Epithelial cell of esophagus (primary cell): Measurements from ENCODE around the gene NES.

Experiments used
- DNase-seq: peaks from one replicate; pipeline ENCODE4 v3.0.0; 2010; ENCODE audit warnings: low read depth
- H3K4me3 ChIP-seq: 2 replicates; pipeline ENCODE4 v1.5.1; 2011; ENCODE audit warnings: mild to moderate bottlenecking, low read length, control low read depth
- TF ChIP-seq, protein P1 (sequence below): IDR thresholded peaks from 2 replicates; pipeline ENCODE4 v1.5.1; 2011; ENCODE audit warnings: low read depth, mild to moderate bottlenecking, low read length, control low read depth, inconsistent platforms; ENCODE audit not compliant: insufficient read depth; ENCODE audit errors: missing control alignments

Gene NES

DNA sequence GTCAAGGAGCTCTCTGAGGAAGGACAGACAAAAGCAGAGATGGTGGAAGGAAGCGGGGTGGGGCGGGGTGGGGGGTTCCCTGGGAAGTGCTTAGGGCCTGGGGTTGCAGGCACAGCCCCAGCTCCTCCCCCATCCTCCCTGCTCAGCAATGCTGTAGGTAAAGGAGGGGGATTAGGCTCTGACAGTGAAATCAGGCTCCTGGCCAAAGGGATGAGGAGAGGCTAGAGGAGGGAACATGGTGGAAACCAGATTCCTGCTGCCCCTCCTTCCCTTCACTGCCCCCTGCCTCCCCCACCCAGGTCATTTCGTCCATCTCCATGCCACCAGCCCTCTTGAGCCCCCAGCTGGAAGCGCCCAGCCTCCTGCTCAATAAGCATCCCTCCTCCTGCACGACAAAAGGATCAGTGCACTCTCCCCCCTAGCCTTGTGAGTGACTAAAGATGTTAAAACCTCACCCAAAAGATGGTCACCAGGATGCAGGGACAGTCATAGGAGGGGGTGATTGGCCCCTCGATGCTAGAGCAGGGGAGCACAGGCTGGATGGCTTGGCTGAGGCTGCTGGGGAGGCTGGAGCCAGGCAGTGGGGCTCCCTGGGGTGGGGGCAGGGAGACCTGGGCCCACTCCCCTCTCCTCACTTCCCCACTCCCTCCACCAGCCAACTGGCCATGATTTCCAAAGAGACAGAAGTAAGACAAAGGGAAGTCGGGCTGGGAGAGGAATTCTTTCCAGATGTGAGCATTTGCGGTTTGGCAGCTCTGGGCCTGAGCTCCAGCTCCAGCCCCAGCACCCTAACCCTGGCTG is 30.4 kb upstream of the NES start:
- no peak for DNase-seq
- H3K4me3 ChIP-seq, result no peak overlapping the region
- TF ChIP-seq, protein P1, sequence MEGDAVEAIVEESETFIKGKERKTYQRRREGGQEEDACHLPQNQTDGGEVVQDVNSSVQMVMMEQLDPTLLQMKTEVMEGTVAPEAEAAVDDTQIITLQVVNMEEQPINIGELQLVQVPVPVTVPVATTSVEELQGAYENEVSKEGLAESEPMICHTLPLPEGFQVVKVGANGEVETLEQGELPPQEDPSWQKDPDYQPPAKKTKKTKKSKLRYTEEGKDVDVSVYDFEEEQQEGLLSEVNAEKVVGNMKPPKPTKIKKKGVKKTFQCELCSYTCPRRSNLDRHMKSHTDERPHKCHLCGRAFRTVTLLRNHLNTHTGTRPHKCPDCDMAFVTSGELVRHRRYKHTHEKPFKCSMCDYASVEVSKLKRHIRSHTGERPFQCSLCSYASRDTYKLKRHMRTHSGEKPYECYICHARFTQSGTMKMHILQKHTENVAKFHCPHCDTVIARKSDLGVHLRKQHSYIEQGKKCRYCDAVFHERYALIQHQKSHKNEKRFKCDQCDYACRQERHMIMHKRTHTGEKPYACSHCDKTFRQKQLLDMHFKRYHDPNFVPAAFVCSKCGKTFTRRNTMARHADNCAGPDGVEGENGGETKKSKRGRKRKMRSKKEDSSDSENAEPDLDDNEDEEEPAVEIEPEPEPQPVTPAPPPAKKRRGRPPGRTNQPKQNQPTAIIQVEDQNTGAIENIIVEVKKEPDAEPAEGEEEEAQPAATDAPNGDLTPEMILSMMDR, result no peak

DNA sequence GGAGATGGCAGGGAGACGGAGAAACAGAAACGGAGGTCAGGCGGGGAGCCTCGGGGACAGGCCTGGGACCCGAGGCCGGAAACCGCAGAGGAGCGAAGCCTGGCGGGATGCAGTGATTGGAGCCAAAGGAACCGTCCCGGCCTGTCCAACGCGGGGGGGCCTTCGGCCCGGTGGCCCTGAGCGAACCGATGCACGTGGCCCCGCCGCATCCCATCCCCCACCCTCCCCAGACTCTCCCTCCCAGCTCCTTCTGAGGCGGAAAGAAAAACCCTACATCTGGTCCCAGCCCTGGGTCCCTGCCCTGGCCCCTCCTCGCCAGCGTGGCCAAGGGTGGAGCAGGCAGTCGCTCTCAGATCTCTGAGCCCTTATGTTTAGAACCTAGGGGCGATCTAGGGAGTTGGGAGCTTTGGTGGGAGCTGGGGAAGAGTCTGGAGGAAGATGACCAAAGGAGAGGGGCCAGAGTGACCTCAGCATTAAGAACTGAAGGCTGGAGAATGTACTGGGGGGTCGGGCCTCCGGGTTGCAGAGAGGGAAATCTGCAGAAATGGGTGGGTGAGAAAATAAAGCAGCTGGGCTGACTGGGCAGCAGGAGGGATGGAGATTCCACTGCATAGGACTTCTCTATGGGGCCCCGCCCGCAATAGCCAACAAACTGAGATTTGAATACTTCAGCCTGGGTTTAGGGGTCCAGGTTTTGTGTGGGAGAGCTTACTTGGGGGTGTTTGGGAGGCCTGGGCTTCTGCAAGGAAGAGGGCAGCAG is 29.6 kb upstream of the NES start:
- TF ChIP-seq, protein P1, result no peak
- DNase-seq, result no peak
- peak overlapping the region; percentile 80 for H3K4me3 ChIP-seq

DNA sequence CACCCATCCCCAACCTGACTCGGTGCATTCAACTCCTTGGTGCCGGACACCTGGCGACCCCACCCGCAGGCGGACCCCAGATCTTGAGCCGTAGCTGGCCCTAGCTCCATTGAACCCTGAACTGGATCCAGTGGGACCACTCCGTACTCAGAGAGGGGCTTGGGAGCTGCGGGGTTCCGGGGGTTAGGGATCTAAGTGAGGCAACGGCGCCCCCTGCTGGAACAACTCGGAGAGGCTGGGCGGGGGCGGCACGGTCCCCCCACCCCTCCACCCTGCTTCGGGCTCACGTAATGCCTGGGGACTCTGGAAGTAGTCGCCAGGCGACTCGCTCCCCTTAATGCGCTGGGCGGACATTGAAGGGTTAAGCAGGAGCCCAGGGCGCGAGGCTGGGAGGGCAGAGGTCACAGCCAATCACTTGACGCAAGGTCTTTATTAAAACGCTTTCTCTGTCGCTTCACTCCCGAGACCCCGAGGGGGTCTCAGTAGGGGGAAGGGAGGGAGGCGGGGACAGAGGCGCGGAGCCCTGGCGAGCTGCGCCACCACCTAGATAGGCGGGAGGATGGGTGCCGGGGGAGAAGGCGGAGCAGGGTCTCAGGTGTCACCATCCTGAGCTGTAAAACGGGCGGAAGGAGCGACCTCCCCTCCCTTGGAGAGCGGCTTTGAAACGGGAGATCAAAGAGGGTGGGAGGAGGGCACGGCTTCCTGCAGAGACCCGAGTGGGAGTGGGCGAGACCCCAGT is 28.9 kb upstream of the NES start:
- TF ChIP-seq, protein P1, result peak; percentile 72
- H3K4me3 ChIP-seq, result peak overlapping the region; percentile 80
- peak; percentile 59 for DNase-seq

DNA sequence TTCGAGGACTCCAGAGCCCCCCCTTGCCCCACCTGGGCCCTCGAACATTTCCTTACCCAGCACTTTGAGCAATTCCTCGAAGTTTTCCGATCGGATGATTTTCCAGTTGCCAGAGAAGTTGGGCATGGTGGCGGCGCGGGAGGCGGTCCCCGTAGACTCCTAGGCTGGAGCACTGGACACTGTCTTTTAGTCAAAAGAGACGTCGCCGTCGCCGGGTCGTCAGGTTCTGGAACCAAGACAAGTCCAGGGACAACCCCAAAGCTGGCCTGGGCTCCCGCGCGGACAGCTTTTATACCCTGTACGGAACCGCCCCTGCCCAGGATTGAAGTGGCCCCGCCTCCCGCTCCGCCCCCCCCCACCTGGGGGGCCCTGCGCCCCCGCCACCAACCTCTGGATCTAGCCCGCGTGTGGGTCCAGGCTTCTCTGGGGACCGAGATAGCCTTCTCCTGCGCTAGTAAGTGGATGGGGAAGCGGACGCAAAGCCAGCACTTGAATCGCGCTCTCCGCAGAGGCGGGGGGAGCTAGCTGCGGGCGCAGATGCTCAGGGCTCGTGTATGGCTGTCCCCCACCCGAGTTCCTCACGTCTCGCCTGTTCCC is 28.2 kb upstream of the NES start, which contains the start of gene CRABP2:
Gene CRABP2, minus strand, starts transcription at position 263 of the 597 bp plus-strand sequence. Its CDS starts 137 bp downstream, at position 126.
- H3K4me3 ChIP-seq, result peak within 1 kb of the TSS; percentile 80
- TF ChIP-seq, protein P1, result no peak
- DNase-seq, result peak; percentile 41

DNA sequence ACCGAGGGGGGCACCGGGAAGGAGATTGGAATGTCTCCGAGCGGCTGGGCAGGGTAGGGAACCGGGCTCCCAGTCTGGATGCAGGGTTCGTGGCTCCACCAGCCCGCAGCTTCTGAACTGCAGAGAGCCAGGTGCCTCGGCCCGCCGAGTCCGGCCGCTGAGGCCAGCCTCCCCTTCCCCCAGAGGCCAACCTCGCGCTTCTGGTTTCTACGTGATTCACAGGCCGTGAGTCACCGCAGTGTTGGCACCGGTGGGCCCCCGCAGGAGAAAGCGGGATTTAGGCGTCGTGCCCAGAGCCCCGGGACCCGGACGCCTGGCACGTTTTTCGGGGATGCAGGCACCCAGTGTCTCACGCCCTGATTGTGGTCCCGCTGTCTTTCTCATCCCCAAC is 27.7 kb upstream of the NES start:
- peak; percentile 86 for DNase-seq
- peak overlapping the region; percentile 80 for H3K4me3 ChIP-seq
- TF ChIP-seq, protein P1, result no peak

DNA sequence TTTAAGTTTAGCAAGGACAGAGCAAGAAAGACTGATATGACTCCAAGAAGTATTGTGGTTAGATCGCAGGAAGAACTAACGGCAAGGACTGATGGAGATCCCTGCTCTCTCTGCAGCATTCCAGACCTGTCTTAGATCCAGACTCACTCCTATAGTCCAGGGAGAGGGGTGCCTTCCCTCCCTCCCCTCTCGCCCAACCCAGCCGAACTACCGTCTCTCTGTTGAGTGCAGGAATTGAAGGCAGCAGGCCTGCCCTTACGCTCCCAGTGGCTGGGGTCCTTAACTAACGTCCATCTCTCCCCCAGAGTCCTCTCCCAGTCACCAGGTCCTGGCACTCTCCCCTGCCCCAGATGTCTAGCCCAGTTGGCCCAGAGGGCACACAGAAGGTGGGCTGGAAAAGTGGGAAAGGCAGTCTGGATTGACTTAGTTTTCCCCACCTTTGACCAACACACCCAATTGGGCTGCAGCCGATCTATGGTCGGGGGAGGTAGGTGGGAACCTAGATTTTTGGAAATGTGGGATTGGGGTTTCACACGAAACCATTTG is 27.0 kb upstream of the NES start:
- no peak for DNase-seq
- TF ChIP-seq, protein P1, result no peak
- peak overlapping the region; percentile 80 for H3K4me3 ChIP-seq
